OCI-LY3 (cell line): ENCODE results near the gene ACSS1.

Source experiments
- H2AFZ ChIP-seq: fragments of 200-600, 300-600 bp; shearing (Covaris generic); 2 replicates; pipeline ENCODE4 v1.6.0; 2014; ENCODE audit warnings: antibody characterized with exemption, low read depth, low read length
- H3K27ac ChIP-seq: fragments of 200-600, 300-600 bp; sonication (generic); 2 replicates; pipeline ENCODE4 v1.5.1; 2014; ENCODE audit warnings: mild to moderate bottlenecking, low read length, moderate library complexity, mixed read lengths
- H3K27me3 ChIP-seq: fragments of 200-600, 300-600 bp; sonication (generic); 2 replicates; pipeline ENCODE4 v1.6.1; 2014; ENCODE audit warnings: low read depth, low read length, mixed read lengths
- H3K36me3 ChIP-seq: fragments of 200-600, 300-600 bp; sonication (generic); replicated peaks from 2 replicates; pipeline ENCODE3; 2014; ENCODE audit warnings: low read depth, low read length, mixed read lengths
- H3K4me1 ChIP-seq: fragments of 300-600, 200-600 bp; sonication (generic); 2 replicates; pipeline ENCODE4 v1.6.1; 2014; ENCODE audit warnings: low read length, mixed read lengths
- H3K4me2 ChIP-seq: fragments of 200-600, 300-600 bp; sonication (generic); 2 replicates; pipeline ENCODE4 v1.6.1; 2014; ENCODE audit warnings: low read length, mixed read lengths
- H3K4me3 ChIP-seq: fragments of 300-600, 200-600 bp; sonication (generic); 2 replicates; pipeline ENCODE4 v1.5.1; 2014; ENCODE audit warnings: antibody characterized with exemption, mild to moderate bottlenecking, low read length, moderate library complexity
- H3K79me2 ChIP-seq: fragments of 300-600, 200-600 bp; shearing (Covaris generic); 2 replicates; pipeline ENCODE4 v1.6.1; 2014; ENCODE audit warnings: mild to moderate bottlenecking, low read length, mixed read lengths
- H3K9ac ChIP-seq: fragments of 300-600, 200-600 bp; shearing (Covaris generic); 2 replicates; pipeline ENCODE4 v1.6.0; 2014; ENCODE audit warnings: mild to moderate bottlenecking, low read length, moderate library complexity
- H3K9me3 ChIP-seq: fragments of 200-600, 300-600 bp; shearing (Covaris generic); 2 replicates; pipeline ENCODE4 v1.6.1; 2014; ENCODE audit warnings: low read length, mixed read lengths; ENCODE audit not compliant: insufficient read depth
- H4K20me1 ChIP-seq: fragments of 200-600, 300-600 bp; sonication (generic); 2 replicates; pipeline ENCODE4 v1.6.1; 2016; ENCODE audit warnings: low read length, mixed read lengths; ENCODE audit not compliant: insufficient read depth
- CTCF ChIP-seq: fragments of 200-600, 300-600 bp; sonication (generic); IDR thresholded peaks from 2 replicates; pipeline ENCODE4 v1.5.1; 2014; ENCODE audit warnings: antibody characterized with exemption, low read length, low read depth
- EZH2phosphoT487 ChIP-seq: fragments of 200-600 bp; shearing (Covaris generic); IDR thresholded peaks from 2 replicates; pipeline ENCODE4 v1.6.1; 2018; ENCODE audit warnings: antibody characterized with exemption, mixed run types, low read depth

ACSS1 gene

GRCh38 chr20:25097498-25097897 is 39.6 kb upstream of the ACSS1 start:
- Histone ChIP-seq H3K79me2 (no peaks in the 10 kb centered on the region), H3K36me3 (no peaks in the 10 kb centered on the region), H3K27ac (no peak overlapping the region), H2AFZ (no peak overlapping the region), H3K4me2 (no peak overlapping the region), H3K9me3 (no peaks in the 10 kb centered on the region), H3K4me1 (no peaks in the 10 kb centered on the region), H4K20me1 (no peaks in the 10 kb centered on the region), H3K4me3 (no peak overlapping the region), H3K27me3 (peaks cover 20% of the 10 kb centered on the region), H3K9ac (no peak overlapping the region)
- TF ChIP-seq CTCF (no peak), EZH2phosphoT487 (no peak)

GRCh38 chr20:25090492-25091429 is 32.8 kb upstream of the ACSS1 start:
- H3K4me1 ChIP-seq: no peaks in the 10 kb centered on the region
- no peak overlapping the region for H2AFZ ChIP-seq
- H3K27ac ChIP-seq: no peak overlapping the region
- TF ChIP-seq CTCF (no peak), EZH2phosphoT487 (no peak)
- no peaks in the 10 kb centered on the region for H4K20me1 ChIP-seq
- no peaks in the 10 kb centered on the region for H3K36me3 ChIP-seq
- H3K27me3 ChIP-seq: peaks cover 9% of the 10 kb centered on the region; the same call in 1 of the 2 replicates
- no peak overlapping the region for H3K4me3 ChIP-seq
- no peak overlapping the region for H3K4me2 ChIP-seq
- no peak overlapping the region for H3K9ac ChIP-seq
- no peaks in the 10 kb centered on the region for H3K79me2 ChIP-seq
- H3K9me3 ChIP-seq: no peaks in the 10 kb centered on the region

- H2AFZ ChIP-seq: no peak overlapping the region
- H3K4me1 ChIP-seq: no peaks in the 10 kb centered on the region
- no peaks in the 10 kb centered on the region for H3K9me3 ChIP-seq
- H4K20me1 ChIP-seq: no peaks in the 10 kb centered on the region
- H3K9ac ChIP-seq: no peak overlapping the region
- no peaks in the 10 kb centered on the region for H3K36me3 ChIP-seq
- no peak overlapping the region for H3K27ac ChIP-seq
- H3K79me2 ChIP-seq: no peaks in the 10 kb centered on the region
- TF ChIP-seq EZH2phosphoT487 (no peak), CTCF (no peak)
- H3K27me3 ChIP-seq: peaks cover 9% of the 10 kb centered on the region; the same call in 1 of the 2 replicates
- H3K4me3 ChIP-seq: no peak overlapping the region
- no peak overlapping the region for H3K4me2 ChIP-seq
Observed at GRCh38 chr20:25089662-25090061, 31.7 kb upstream of the ACSS1 start.

GRCh38 chr20:25089096-25089495 is 31.2 kb upstream of the ACSS1 start:
- Histone ChIP-seq H3K4me1 (no peaks in the 10 kb centered on the region), H2AFZ (no peak overlapping the region), H3K27ac (no peak overlapping the region), H4K20me1 (no peaks in the 10 kb centered on the region), H3K9me3 (no peaks in the 10 kb centered on the region), H3K9ac (no peak overlapping the region), H3K79me2 (no peaks in the 10 kb centered on the region), H3K27me3 (peaks cover 9% of the 10 kb centered on the region; the same call in 1 of the 2 replicates), H3K4me2 (no peak overlapping the region), H3K36me3 (no peaks in the 10 kb centered on the region), H3K4me3 (no peak overlapping the region)
- TF ChIP-seq EZH2phosphoT487 (no peak), CTCF (no peak)
